Measurements from ENCODE around the gene FXYD3.

DNA sequence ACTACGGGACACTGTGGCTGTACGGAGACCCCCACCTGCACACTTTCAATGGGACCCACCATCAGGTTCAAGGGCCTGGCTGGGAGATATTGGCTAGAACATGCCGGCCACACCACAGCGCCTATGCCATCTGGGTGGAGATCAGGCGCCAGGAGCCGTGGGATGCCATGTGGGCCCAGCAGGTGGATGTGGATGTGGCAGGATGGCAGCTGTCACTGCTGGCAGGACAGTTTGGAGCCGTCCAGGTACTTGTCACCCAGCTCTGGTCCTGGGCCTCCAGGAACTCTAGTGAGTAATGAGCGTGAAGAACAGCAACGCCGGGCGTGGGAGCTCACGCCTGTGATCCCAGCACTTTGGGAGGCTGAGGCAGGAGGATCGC is 15.7 kb upstream of the FXYD3 start:
- TF ChIP-seq MLXIP (CRISPR knock-in tag; IDR thresholded peaks at IDR 0.05; ENCODE audit: borderline replicate concordance) (no peak), ERF (CRISPR knock-in tag; IDR thresholded peaks at IDR 0.05) (no peak), PBX2 (CRISPR knock-in tag; IDR thresholded peaks at IDR 0.05) (no peak), GPN1 (CRISPR knock-in tag; IDR thresholded peaks at IDR 0.05; ENCODE audit: borderline replicate concordance) (no peak)
